ENCODE measurements around the gene ITGB1BP1.

ITGB1BP1 gene

GRCh38 chr2:9423100-9423921 is at the start of gene ITGB1BP1, which contains the start of gene CPSF3:
ITGB1BP1 (minus strand) TSS chr2:9423528; CDS start chr2:9418697, 4,831 bp downstream.
CPSF3 (plus strand) TSS chr2:9423654; CDS start chr2:9423774, 120 bp downstream.
- peak; percentile 97 for DNase-seq (ENCODE audit: low read depth)

GRCh38 chr2:9472511-9472910 is 49.2 kb upstream of the ITGB1BP1 start:
- no peak for DNase-seq (ENCODE audit: low read depth)

- DNase-seq (ENCODE audit: low read depth) = no peak
Observed at GRCh38 chr2:9471206-9471605, 47.9 kb upstream of the ITGB1BP1 start.

GRCh38 chr2:9467687-9468086 is 44.4 kb upstream of the ITGB1BP1 start:
- no peak for DNase-seq (ENCODE audit: low read depth)

GRCh38 chr2:9466147-9466683 is 42.9 kb upstream of the ITGB1BP1 start:
- no peak for DNase-seq (ENCODE audit: low read depth)

GRCh38 chr2:9465170-9465569 is 41.8 kb upstream of the ITGB1BP1 start:
- no peak for DNase-seq (ENCODE audit: low read depth)

- DNase-seq (ENCODE audit: low read depth) = peak; percentile 11
Observed at GRCh38 chr2:9463698-9464034, 40.3 kb upstream of the ITGB1BP1 start.

GRCh38 chr2:9462886-9463697 is 39.8 kb upstream of the ITGB1BP1 start:
- no peak for DNase-seq (ENCODE audit: low read depth)

GRCh38 chr2:9462313-9462712 is 39.0 kb upstream of the ITGB1BP1 start:
- no peak for DNase-seq (ENCODE audit: low read depth)

GRCh38 chr2:9461079-9461478 is 37.8 kb upstream of the ITGB1BP1 start:
- DNase-seq (ENCODE audit: low read depth) = no peak

- no peak for DNase-seq (ENCODE audit: low read depth)
Observed at GRCh38 chr2:9460441-9461017, 37.2 kb upstream of the ITGB1BP1 start.

- no peak for DNase-seq (ENCODE audit: low read depth)
Observed at GRCh38 chr2:9451231-9451630, 27.9 kb upstream of the ITGB1BP1 start.

GRCh38 chr2:9445089-9445488 is 21.8 kb upstream of the ITGB1BP1 start:
- no peak for DNase-seq (ENCODE audit: low read depth)

GRCh38 chr2:9443526-9443925 is 20.2 kb upstream of the ITGB1BP1 start:
- no peak for DNase-seq (ENCODE audit: low read depth)

- no peak for DNase-seq (ENCODE audit: low read depth)
Observed at GRCh38 chr2:9441556-9441955, 18.2 kb upstream of the ITGB1BP1 start.

- no peak for DNase-seq (ENCODE audit: low read depth)
Observed at GRCh38 chr2:9440058-9440727, 16.9 kb upstream of the ITGB1BP1 start.

GRCh38 chr2:9439536-9439935 is 16.2 kb upstream of the ITGB1BP1 start:
- no peak for DNase-seq (ENCODE audit: low read depth)

- no peak for DNase-seq (ENCODE audit: low read depth)
Observed at GRCh38 chr2:9434489-9434888, 11.2 kb upstream of the ITGB1BP1 start.

GRCh38 chr2:9430316-9431293 is 7.3 kb upstream of the ITGB1BP1 start:
- no peak for DNase-seq (ENCODE audit: low read depth)

- DNase-seq (ENCODE audit: low read depth) = no peak
Observed at GRCh38 chr2:9428965-9429577, 5.7 kb upstream of the ITGB1BP1 start.

Measured in activated T-cell treated with anti-CD3 and anti-CD28 coated beads for 48 hours (primary cell).